NOMO-1 (cell line): Measurements from ENCODE around the gene REEP2.
"Not testable (repeated sequence)": the region's sequence is repeated elsewhere in the genome, so short reads cannot be mapped to it uniquely, and the experiment has no call there.

Experiments
- DNase-seq, 2 experiments: peaks; one replicate each; lab custom pipeline; 2025; ENCODE audit not compliant: unreplicated experiment in 2 of 2; lab: John Stamatoyannopoulos, UW

REEP2 gene

DNA sequence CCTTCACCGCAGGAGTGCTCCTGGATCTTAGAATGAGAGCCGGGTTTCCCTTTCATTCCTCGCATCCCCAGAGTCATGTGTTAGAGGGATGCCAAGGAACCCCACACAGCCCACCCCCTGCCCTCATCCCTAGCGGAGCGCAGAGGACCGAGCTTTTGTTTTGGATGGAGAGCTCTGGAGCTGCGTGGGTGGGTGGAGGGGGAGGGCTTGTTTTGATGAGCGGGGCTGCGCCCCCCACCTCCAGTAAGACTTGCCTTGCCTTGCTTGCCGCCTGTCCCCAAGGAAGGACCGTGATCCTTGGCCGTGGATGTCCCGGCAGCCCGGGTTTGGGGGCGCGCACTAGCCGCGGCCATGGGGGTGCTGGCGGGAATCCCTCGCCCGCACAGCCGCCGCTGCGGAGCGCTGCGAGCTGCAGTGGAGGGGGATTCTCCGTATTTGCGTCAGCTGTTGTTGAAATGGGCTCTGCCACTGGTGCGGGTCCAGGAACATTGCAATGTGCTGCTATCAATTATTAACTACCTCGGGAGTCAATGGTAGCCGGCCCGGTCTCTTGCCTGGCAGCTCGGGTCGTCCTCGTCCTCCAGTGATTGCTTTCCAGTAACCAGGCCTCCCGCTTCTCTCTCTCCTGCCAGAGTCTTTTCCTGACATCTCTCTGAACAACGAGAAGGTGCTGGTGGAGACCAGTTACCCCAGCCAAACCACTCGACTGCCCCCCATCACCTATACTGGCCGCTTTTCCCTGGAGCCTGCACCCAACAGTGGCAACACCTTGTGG lies 27.5 kb downstream of the REEP2 start:
- no peak for DNase-seq

DNA sequence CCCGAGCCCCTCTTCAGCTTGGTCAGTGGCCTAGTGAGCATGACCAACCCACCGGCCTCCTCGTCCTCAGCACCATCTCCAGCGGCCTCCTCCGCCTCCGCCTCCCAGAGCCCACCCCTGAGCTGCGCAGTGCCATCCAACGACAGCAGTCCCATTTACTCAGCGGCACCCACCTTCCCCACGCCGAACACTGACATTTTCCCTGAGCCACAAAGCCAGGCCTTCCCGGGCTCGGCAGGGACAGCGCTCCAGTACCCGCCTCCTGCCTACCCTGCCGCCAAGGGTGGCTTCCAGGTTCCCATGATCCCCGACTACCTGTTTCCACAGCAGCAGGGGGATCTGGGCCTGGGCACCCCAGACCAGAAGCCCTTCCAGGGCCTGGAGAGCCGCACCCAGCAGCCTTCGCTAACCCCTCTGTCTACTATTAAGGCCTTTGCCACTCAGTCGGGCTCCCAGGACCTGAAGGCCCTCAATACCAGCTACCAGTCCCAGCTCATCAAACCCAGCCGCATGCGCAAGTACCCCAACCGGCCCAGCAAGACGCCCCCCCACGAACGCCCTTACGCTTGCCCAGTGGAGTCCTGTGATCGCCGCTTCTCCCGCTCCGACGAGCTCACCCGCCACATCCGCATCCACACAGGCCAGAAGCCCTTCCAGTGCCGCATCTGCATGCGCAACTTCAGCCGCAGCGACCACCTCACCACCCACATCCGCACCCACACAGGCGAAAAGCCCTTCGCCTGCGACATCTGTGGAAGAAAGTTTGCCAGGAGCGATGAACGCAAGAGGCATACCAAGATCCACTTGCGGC lies 28.2 kb downstream of the REEP2 start:
- DNase-seq = no peak

DNA sequence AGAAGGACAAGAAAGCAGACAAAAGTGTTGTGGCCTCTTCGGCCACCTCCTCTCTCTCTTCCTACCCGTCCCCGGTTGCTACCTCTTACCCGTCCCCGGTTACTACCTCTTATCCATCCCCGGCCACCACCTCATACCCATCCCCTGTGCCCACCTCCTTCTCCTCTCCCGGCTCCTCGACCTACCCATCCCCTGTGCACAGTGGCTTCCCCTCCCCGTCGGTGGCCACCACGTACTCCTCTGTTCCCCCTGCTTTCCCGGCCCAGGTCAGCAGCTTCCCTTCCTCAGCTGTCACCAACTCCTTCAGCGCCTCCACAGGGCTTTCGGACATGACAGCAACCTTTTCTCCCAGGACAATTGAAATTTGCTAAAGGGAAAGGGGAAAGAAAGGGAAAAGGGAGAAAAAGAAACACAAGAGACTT lies 28.9 kb downstream of the REEP2 start:
- no peak for DNase-seq

DNA sequence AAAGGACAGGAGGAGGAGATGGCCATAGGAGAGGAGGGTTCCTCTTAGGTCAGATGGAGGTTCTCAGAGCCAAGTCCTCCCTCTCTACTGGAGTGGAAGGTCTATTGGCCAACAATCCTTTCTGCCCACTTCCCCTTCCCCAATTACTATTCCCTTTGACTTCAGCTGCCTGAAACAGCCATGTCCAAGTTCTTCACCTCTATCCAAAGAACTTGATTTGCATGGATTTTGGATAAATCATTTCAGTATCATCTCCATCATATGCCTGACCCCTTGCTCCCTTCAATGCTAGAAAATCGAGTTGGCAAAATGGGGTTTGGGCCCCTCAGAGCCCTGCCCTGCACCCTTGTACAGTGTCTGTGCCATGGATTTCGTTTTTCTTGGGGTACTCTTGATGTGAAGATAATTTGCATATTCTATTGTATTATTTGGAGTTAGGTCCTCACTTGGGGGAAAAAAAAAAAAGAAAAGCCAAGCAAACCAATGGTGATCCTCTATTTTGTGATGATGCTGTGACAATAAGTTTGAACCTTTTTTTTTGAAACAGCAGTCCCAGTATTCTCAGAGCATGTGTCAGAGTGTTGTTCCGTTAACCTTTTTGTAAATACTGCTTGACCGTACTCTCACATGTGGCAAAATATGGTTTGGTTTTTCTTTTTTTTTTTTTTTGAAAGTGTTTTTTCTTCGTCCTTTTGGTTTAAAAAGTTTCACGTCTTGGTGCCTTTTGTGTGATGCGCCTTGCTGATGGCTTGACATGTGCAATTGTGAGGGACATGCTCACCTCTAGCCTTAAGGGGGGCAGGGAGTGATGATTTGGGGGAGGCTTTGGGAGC lies 29.5 kb downstream of the REEP2 start:
- DNase-seq = peak in 1 of 2 experiments; percentile 33

DNA sequence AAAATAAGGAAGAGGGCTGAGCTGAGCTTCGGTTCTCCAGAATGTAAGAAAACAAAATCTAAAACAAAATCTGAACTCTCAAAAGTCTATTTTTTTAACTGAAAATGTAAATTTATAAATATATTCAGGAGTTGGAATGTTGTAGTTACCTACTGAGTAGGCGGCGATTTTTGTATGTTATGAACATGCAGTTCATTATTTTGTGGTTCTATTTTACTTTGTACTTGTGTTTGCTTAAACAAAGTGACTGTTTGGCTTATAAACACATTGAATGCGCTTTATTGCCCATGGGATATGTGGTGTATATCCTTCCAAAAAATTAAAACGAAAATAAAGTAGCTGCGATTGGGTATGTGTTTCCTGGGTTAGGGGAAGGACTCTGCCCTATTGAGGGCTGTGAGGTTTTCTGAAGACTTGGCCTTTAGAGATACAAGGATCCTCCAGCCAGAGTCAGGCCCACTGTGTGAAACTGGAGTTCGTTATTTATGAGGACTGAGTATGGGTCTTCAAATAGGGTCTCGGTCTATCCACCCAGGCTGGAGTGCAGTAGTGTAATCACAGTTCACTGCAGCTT lies 30.2 kb downstream of the REEP2 start:
- no peak for DNase-seq

DNA sequence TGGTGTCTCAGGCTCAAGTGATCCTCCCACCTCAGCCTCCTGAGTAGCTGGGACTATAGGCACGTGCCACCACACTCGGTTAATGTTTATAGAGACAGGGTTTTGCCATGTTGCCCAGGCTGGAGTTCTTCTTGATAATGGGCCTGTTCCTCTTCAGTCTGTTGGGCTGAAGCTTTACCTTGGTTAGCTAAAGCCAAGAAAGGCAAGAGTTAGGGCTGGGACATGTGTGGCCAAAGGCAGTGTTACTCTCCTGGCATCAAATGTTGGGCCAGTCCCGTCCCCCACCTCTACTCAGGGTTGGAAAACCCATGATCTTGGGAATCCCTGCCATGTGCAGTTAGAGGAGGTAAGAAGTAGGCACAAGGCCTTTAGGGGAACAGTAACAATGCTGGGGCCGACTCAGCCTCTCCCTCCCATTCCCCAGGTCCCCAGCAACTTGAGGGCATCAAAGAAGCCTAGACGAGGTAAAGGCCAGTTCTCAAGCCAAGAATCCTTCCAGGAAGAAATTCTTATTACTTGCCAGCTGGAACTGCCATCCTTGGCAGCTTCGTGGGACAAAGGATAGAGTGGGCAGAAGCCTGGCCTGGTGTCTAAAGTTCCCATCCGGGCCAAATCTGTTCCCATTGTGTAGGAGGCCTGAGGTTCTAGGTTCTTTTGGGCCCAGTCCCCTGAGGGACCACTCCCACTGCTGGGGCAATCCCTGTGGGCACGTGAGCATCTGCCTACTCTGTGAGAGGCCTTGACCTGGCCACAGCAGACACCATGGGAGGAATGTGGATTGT lies 30.9 kb downstream of the REEP2 start:
- no peak for DNase-seq

DNA sequence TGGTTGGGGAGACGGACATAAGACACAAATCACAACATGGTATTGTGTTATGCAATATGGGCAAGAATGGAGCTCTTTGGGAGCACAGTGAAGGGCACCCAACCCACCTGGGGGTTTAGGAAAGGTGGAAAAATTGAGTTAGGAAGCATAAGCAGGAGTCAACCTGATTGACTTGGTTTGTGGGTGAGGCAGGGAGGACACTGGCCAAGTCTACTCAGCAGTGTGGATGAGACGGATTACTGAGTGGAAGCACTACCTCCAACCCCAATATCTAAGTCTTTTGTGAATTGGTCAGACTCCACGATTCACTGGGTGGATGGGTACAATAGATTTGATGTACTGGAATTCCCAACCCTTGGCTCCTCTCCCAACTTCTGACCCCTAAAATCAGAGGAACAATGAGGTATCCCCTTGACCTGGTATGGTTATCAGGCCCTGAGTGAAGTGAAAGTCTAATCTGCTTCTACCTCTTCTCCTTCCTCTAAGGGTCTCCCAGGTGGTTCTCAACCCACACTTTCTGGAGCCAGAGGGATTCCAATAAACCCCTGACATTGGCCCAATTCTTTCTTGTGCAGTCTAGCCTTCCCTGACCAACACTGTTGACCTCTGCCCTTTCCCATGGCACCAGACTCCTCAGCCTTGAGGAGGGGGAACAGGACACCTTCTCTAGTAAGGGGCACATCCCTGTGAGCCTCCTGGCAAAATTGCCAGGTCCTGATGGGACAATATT lies 31.6 kb downstream of the REEP2 start:
- DNase-seq = no peak

DNA sequence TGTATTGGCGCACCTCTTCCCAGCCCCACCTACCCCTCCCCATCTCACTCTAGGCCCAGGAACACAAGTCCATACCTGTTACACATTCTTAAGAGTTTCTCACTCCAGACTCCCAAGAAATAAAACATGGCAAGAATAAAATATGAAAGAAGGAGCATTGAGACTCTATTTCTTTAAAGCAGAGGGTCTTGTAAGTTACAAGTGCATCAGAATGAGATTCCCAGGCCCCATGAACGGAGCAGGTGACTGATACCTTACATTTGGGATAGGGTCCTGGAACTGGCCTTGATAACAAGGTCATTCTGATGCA lies 32.1 kb downstream of the REEP2 start:
- DNase-seq = no peak

DNA sequence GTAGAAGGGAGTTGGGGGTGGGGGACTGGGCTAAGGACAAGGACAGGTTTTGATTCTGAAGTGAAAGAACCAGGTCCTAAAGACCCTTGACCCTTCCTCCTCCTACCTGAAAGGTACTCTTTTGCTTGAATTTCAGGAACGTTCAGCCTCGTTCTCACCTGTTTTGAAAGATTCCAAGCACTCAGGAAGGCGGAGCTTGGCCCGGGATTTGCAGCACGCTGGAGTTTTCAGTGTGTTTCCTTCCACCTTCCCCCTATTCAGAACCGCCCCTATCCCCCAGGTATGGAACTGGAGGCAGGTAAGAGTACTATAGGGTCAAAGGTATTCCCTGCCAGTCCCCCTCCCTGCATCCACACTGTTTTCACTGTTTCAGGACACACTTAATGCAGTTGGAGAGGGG lies 33.5 kb downstream of the REEP2 start:
- DNase-seq = no peak

DNA sequence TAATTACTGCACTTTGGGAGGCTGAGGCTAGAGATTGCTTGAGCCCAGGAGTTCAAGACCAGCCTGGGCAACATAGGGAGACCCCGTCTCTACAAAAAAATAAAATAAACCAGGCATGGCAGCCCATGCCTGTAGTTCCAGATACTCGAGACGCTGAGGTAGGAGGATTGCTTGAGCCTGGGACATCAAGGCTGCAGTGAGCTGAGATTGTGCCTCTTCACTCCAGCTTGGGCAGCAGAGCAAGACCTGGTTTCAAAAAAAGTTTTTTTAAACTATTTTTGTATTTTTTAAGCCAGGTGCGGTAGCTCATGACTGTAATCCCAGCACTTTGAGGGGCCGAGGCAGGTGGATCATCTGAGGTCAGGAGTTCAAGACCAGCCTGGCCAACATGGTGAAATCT lies 34.3 kb downstream of the REEP2 start:
- not testable (repeated sequence) for DNase-seq

DNA sequence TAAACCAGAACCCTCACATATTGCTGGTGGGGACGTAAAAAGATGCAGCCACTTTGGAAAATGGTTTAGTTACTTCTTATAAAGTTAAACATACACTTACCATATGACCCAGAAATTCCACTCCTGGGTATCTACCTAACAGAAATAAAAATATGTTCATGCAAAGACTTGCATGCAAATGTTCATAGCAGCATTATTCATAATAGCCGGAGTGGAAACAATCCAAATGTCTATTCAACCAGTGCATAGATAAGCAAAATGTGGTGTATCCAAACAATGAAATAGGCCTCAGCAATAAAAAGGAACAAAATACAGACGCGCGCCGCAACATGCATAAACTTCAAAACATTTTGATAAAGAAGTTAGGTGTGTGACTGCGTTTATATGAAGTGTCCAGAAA lies 38.1 kb downstream of the REEP2 start:
- DNase-seq = no peak

DNA sequence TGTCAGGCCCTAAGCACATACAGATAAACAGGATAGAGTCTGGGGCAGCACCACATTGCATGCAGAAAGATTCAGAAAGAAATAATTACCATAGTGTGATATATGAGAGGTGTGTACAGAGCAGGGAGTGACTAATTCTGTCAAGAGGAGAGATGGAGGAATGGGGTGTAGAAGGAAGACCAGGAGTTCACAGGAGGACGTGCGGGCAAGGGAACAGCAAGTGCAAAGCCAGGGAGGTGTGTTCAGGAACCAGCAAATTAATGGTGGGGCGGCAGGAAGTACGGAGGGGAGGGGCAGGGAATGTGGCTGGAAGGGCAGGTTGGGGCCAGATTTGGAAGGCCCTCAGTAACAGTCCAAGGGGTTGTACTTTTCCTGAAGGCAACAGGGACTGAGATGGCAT lies 43.8 kb downstream of the REEP2 start:
- no peak for DNase-seq

DNA sequence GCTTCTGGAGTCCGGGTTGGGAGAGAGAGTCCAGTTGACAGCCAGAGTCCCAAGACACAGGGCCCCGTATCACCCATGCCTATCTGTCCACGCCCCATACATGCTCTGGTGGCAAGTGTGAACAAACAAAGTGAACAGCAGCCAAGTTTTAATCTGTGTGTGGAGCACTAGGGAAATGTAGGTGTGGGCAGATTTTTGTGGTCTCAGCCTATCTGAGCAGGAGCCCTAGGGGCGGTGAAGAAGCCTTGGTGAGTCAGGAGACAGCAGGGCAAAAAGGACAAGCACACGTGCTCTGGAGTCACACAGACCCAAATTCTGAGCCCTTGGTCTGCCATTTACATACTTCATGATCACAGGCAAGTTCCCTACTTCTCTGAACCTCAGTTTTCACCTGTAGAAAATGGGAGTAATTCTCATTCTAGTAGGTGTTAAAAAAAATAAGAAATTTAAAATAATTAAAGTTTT lies 49.7 kb downstream of the REEP2 start:
- no peak for DNase-seq

DNA sequence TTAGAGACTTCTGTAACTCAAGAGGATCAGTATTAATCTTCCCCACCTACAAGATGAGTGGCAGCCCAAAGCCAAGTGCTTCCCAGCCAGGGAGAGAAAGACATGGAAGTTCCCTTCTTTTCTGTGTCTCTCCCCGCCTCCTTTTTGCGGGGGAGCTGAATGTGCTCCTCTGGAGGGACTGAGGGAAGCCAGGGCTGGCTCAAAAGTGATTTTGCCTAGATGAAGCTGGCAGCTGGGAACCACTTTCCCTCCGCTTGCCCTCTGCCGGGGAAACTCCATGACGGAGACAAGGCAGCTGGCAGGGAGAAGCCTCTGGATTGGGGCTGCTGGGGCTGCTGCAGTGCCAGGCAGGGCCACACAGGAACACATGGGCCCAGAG lies 50.8 kb downstream of the REEP2 start:
- DNase-seq = no peak

DNA sequence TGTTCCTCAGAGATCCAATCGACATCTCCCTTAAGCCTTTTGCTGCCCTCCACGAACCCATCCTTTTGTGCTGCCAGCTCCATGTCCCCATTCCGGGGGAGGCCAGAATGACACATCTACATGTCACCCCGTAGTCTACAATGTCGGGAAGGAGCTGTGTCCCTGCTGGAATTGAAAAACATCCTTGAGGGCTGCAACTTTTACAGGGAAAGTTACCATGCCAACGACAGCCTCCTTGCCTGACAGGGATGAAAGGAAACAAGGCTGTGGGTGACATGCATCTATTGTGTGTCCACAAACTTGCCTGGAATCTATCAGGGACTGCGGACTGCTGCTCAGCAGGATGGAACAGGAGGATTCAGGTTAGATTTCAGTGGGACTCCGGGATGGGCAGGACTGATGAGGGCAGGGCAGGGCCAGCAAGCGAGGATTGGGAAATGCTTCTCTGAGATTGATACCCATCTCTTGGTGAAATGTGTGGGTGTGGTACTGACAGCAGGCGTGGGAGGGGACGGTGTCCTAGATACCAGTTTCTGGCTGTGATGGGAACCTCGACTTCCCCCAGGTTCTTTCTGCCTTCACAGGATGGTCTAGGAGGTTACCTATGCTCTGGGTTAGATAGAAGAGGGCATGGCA lies 51.9 kb downstream of the REEP2 start:
- no peak for DNase-seq

DNA sequence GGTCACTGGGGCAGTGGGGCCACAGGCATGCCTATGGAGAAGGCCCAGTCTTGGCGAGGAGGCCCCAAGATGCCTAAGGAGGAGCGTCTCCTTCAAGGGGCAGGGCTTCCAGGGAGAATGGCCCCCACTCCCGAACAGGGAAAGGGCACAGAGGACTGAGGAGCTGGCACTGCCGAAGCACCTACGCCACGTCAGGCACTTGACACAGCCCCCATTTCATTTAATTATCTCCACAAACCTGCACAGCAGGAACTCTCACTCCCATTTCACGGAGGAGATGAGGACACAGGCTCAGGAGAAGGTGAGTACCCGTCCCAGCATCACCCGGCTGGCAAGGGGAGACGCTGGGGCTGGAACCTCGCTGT lies 52.4 kb downstream of the REEP2 start:
- no peak for DNase-seq

DNA sequence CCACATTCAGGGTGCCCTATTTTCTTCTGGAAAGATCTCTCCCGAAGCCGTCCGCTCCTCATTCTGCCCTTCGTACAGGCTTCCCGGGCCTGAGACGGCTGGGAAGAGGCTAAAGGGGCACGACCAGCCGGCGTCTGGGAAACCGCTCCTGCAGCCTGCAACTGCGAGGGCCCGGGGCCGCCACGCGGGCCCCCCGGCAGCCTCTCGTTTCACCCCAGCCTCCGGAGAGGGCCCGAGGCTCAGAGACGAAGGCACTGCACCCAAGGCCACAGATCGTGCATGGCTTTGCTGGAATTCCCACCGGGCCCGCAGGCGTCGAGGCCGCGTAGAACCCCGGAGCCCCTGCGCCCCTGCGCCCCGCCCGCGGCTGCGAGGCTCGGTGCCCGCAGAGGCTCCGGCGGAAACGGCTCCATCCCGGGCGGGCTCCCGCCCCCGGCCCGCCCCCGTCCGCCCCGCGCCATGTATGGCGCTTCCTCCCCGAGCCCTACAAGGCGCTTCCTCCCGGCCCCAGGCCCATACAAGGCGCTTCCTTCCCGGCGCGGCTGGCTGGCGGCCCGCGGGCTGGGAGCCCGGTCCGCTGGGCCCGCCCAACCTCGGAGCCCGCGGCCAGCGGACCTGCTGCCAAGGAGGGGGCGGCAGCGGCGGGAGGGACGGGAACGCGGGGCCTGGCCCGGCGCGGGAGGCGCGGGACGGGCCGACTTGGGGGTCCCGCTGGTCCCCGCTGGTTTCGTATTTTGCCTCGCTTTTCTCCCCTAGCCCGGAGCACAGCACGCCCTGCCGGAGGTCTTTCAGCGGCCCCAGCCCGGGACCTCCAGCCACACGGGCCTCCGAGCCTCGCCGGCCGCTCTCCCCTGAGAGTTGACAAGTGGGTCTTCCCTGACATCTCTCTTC lies 53.1 kb downstream of the REEP2 start:
- peak; percentile 78 to 93 for DNase-seq

DNA sequence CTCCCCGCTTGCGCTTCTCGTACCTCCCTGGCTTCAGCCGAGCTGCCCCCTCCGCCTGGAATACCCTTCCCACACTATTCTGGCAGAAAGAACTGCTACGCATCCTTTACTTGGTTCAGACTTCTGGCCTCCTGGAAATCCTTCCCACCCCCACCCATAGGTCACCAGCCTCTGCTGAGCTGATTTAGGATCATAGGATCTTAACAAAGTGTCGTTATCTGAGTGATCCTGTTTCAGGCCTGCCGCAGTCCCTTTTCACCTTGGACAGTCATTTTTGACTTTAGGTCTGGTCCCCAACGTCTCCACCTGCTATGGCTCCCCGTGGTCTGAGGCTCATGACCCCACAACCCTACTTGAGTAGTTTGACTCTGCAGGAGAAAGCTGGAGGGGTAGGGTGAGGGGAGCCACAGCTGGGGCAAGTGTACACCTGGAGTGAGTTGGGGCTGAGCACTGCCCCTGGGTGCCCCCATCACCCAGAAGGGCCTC lies 53.7 kb downstream of the REEP2 start:
- DNase-seq = no peak
